Measurements from ENCODE around the gene KHK.

Gene KHK

GRCh38 chr2:27147935-27148334, 61.4 kb downstream of the KHK start:
- H3K27ac ChIP-seq = no peak overlapping the region
- DNase-seq (ENCODE audit: low read depth, low spot score) = no peak

GRCh38 chr2:27148801-27149439, 62.3 kb downstream of the KHK start, which contains the start of gene TCF23:
Gene TCF23, plus strand, starts transcription at chr2:27149004. Its CDS starts 130 bp downstream, at chr2:27149134.
- no peak within 1 kb of the TSS for H3K27ac ChIP-seq
- no peak for DNase-seq (ENCODE audit: low read depth, low spot score)

GRCh38 chr2:27149570-27150405, 63.2 kb downstream of the KHK start:
- DNase-seq (ENCODE audit: low read depth, low spot score) = no peak
- H3K27ac ChIP-seq = no peak overlapping the region

Measured in epithelial cell of prostate (primary cell).